ENCODE results near the gene HELZ. TPM values are rescaled to one million over a fixed set of nuclear protein-coding genes. Genes with fewer than 3 reads are reported as not detected.

The HELZ gene
- polyA plus RNA-seq, 6 donors from 2014 or later = 34.5 to 94.7 (median 75.5) TPM

DNA sequence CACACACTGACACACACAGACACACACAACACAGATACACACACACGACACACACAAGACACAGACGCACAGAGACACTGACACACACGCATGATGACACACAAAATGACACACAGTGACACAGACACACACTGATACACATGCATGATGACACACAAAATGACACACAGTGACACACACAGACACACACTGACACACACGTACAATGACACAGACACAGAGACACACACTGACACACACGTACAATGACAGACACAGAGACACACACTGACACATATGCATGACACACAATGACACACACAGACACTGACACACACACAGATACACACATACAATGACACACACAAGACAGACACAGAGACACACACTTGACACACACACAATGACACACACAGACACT is 190.4 kb downstream of the HELZ start:
- ATAC-seq (ENCODE audit: low read depth in 2 of 2) (no peak), DNase-seq (no peak)
- Mint-ChIP-seq H3K27ac (no peak overlapping the region), H3K9me3 (peaks cover 0 to 9% (median 4%) of the 10 kb centered on the region in 7 donors), H3K36me3 (peaks cover 0 to 7% of the 10 kb centered on the region in 2 donors), H3K4me1 (peaks cover 5 to 11% (median 8%) of the 10 kb centered on the region in 3 donors), H3K27me3 (no peaks in the 10 kb centered on the region), H3K4me3 (peak overlapping the region in 1 of 8 donors; percentile 48)

DNA sequence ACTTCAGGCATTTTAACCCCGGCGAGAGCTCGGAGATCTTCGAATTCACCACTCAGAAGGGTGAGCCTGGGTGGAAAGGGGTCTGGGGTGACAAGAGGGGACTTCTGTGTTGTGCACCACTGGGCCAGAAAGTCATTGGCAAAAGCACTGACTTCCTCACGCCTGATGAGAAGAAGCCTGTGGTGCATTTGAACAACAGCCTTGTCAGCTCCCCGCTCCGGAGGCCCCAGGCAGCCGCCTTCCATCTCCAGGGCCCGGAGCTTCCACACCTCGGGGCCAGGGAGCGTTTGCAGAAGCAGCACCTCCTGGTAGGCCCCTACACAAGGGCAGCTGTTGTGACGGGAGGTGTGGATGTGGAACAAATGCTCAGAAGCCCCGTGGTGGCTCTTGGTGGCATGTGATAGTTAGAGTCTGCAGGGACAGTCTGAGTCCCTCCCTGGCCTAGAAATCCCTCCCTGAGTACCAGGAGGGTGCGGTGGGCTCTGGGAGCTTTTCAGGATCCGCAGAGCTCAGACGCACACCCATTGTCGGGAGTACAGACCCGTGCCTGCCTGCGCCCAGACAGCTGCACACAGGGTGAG is 190.9 kb downstream of the HELZ start:
- Mint-ChIP-seq H3K36me3 (peaks cover 0 to 7% of the 10 kb centered on the region in 2 donors), H3K27ac (peak overlapping the region in 1 of 6 donors; percentile 51), H3K4me1 (peaks cover 5 to 11% (median 8%) of the 10 kb centered on the region in 3 donors), H3K27me3 (no peaks in the 10 kb centered on the region), H3K4me3 (no peak overlapping the region), H3K9me3 (peaks cover 0 to 14% (median 7%) of the 10 kb centered on the region in 7 donors)
- no peak for DNase-seq
- no peak for ATAC-seq (ENCODE audit: low read depth in 2 of 2)

DNA sequence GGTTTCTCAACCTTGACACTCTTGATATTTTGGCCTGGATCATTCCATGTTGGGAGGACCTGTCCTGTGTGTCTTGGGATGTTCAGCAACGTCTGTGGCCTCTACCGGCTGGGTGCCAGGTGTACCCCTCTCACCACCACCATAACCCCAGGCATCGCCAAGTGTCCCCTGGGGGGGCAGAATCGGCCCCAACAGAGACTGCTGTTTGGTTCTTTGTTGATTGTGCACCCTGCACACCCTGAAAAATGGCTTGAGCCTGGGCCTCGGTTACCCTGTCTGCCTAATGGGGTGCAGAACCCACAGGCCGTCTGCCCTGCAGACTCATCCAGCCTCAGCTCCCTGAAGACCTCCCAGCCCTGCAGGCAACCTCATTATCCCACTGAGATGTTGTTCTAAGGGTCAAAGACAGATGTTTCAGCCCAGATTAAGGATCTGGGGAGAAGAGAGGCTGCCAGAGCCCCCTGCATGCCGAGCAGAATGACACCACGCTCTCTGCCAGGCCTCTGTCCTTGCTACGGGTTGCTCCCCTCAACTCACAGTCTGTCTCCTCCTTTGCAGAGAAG is 191.5 kb downstream of the HELZ start:
- peaks cover 0 to 13% of the 10 kb centered on the region in 2 donors for H3K36me3 Mint-ChIP-seq
- ATAC-seq (ENCODE audit: low read depth in 2 of 2) (no peak), DNase-seq (no peak)
- H3K27ac Mint-ChIP-seq = peak overlapping the region in 1 of 6 donors; percentile 51
- H3K9me3 Mint-ChIP-seq = peaks cover 4 to 20% (median 11%) of the 10 kb centered on the region in 7 donors
- H3K4me3 Mint-ChIP-seq = no peak overlapping the region
- H3K4me1 Mint-ChIP-seq = peaks cover 5 to 11% (median 8%) of the 10 kb centered on the region in 3 donors
- H3K27me3 Mint-ChIP-seq = no peaks in the 10 kb centered on the region

DNA sequence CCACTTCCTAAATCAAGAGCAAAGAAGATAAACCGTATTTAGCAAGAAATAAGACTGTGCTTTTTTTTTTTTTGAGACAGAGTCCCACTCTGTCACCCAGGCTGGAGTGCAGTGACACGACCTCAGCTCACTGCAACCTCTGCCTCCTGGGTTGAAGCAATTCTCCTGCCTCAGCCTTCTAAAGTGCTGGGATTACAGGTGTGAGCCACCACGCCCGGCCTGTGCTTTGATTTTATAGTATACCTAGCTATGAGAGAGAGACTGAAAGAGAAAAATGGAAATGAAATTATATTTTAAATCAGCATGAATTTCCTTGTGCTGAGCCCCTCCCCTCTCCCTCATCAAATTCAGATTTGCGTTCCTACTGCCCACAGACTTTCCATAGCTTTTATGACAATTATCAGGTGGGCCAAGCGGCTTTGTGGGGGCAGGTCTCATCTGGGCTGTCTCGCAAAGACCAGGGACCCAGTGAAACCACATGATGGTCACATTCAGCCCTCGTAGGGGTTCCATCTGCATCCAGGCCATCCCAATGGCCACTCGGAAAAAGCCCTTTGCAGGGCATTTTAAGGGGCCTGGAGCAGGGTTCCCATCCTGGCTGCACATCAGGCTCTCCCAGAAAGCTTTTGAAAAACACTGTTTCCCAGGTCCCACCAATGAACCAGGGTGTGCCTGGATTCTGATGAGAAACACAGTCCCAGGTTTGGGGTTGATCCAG is 192.1 kb downstream of the HELZ start:
- peaks cover 5 to 26% (median 18%) of the 10 kb centered on the region in 7 donors for H3K9me3 Mint-ChIP-seq
- no peak overlapping the region for H3K27ac Mint-ChIP-seq
- H3K36me3 Mint-ChIP-seq = peaks cover 0 to 20% of the 10 kb centered on the region in 2 donors
- DNase-seq = no peak
- peak overlapping the region in 1 of 8 donors; percentile 35 for H3K4me3 Mint-ChIP-seq
- H3K27me3 Mint-ChIP-seq = no peaks in the 10 kb centered on the region
- H3K4me1 Mint-ChIP-seq = peaks cover 5 to 11% (median 8%) of the 10 kb centered on the region in 3 donors
- no peak for ATAC-seq (ENCODE audit: low read depth in 2 of 2)

GRCh38 chr17:67051837-67052236 is 193.2 kb downstream of the HELZ start:
- Mint-ChIP-seq H3K36me3 (peaks cover 3 to 30% of the 10 kb centered on the region in 2 donors), H3K27me3 (peaks cover 0 to 4% (median 0%) of the 10 kb centered on the region in 3 donors), H3K4me3 (no peak overlapping the region), H3K4me1 (peaks cover 5 to 11% (median 8%) of the 10 kb centered on the region in 3 donors), H3K9me3 (peaks cover 7 to 37% (median 23%) of the 10 kb centered on the region in 7 donors), H3K27ac (peak overlapping the region in 1 of 6 donors; percentile 20)
- DNase-seq (no peak), ATAC-seq (ENCODE audit: low read depth in 2 of 2) (no peak)

GRCh38 chr17:67051155-67051538 is 193.8 kb downstream of the HELZ start:
- H3K9me3 Mint-ChIP-seq = peaks cover 7 to 39% (median 23%) of the 10 kb centered on the region in 7 donors
- H3K27ac Mint-ChIP-seq = no peak overlapping the region
- H3K36me3 Mint-ChIP-seq = peaks cover 4 to 34% of the 10 kb centered on the region in 2 donors
- ATAC-seq (ENCODE audit: low read depth in 2 of 2) (no peak), DNase-seq (no peak)
- peaks cover 0 to 6% (median under 1%) of the 10 kb centered on the region in 3 donors for H3K4me1 Mint-ChIP-seq
- H3K4me3 Mint-ChIP-seq = no peak overlapping the region
- peaks cover 0 to 8% (median 0%) of the 10 kb centered on the region in 3 donors for H3K27me3 Mint-ChIP-seq

- H3K27ac Mint-ChIP-seq = no peak overlapping the region
- no peak overlapping the region for H3K4me3 Mint-ChIP-seq
- peaks cover 4 to 34% of the 10 kb centered on the region in 2 donors for H3K36me3 Mint-ChIP-seq
- ATAC-seq (ENCODE audit: low read depth in 2 of 2) (no peak), DNase-seq (no peak)
- peaks cover 0 to 8% (median 0%) of the 10 kb centered on the region in 3 donors for H3K27me3 Mint-ChIP-seq
- peaks cover 0 to 6% (median 0%) of the 10 kb centered on the region in 3 donors for H3K4me1 Mint-ChIP-seq
- H3K9me3 Mint-ChIP-seq = peaks cover 7 to 39% (median 23%) of the 10 kb centered on the region in 7 donors
Observed at GRCh38 chr17:67050471-67051154, 194.4 kb downstream of the HELZ start.

DNA sequence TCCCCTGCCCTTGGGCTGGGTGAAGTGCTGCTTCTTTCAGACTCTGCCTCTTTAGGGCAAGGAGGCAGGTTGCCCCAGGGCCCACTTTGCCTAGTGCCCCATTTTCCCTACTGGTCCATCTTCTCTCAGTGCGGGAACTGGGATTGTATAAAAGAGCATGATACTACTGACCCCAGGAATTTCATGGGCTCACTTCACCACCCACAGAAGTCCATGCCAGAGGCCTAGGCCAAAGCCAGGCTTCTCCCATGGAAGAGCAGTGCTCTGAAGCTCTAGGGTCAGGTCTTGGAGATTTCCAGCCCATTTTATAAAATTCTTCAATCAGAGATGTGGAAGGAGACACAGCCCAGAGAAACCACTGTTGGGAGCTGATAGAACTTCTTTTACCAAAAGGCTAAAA is 194.9 kb downstream of the HELZ start:
- Mint-ChIP-seq H3K9me3 (peaks cover 7 to 39% (median 23%) of the 10 kb centered on the region in 7 donors), H3K4me1 (peaks cover 0 to 6% (median 0%) of the 10 kb centered on the region in 3 donors), H3K27me3 (peaks cover 0 to 8% (median 0%) of the 10 kb centered on the region in 3 donors), H3K36me3 (peaks cover 4 to 34% of the 10 kb centered on the region in 2 donors), H3K27ac (no peak overlapping the region), H3K4me3 (no peak overlapping the region)
- no peak for DNase-seq
- ATAC-seq (ENCODE audit: low read depth in 2 of 2) = no peak

DNA sequence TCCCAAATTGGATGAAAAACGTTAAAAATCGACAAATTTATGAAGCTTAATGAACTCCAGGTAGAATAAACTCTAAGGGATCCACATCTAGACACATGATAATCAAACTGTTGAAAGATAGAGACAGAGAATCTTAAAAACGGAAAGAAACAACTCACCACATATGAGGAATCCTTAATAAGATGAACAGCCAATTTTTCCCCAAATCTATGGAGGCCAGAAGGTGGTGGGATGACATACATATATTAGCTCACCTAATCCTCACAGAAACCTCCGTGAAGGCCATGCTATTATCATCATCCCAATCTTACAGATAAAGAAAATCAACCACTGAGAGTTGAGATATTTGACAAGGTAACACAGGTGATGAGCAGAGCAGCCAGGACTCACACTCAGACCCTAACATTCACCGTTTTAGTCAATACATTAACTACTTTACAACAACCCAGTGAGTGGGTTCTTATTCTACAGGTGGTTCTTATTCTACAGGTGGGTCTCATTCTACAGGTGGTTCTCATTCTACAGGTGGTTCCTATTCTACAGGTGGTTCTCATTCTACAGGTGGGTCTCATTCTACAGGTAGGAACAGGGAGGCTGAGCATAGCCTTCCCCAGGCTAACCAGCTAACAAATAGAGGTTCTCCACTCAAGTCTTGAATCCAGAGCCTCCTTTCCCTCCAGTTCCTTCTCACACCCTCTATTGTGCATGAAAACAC is 195.8 kb downstream of the HELZ start:
- Mint-ChIP-seq H3K27ac (no peak overlapping the region), H3K4me3 (no peak overlapping the region), H3K36me3 (peaks cover 4 to 26% of the 10 kb centered on the region in 2 donors), H3K9me3 (peaks cover 7 to 39% (median 23%) of the 10 kb centered on the region in 7 donors), H3K27me3 (peaks cover 0 to 8% (median 0%) of the 10 kb centered on the region in 3 donors), H3K4me1 (no peaks in the 10 kb centered on the region)
- DNase-seq (no peak), ATAC-seq (ENCODE audit: low read depth in 2 of 2) (no peak)

- ATAC-seq (ENCODE audit: low read depth in 2 of 2) (no peak), DNase-seq (no peak)
- Mint-ChIP-seq H3K4me1 (no peaks in the 10 kb centered on the region), H3K27ac (no peak overlapping the region), H3K36me3 (peaks cover 4 to 26% of the 10 kb centered on the region in 2 donors), H3K9me3 (peaks cover 7 to 39% (median 23%) of the 10 kb centered on the region in 7 donors), H3K27me3 (peaks cover 0 to 8% (median 0%) of the 10 kb centered on the region in 3 donors), H3K4me3 (no peak overlapping the region)
Observed at GRCh38 chr17:67047382-67047781, 197.6 kb downstream of the HELZ start.

DNA sequence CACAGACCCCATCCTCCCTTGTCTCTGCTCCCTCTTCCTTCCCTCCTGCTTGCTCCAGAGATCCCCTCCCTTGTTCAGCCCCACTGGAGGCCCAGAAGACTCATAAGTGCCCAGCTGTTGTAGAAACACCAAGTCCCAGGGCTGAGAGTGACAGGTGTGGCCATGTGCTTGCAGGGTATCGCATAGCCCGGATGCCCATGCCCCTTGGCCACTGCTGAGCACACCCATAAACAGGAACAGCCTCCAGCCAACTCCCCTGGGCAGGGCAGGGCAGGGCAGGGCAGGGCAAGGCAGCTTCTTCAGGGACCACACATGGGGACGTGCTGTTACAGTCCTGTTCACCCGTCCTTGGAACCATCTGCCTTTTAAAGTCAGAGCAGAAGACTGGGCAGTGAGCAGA is 198.6 kb downstream of the HELZ start:
- Mint-ChIP-seq H3K27me3 (peaks cover 0 to 8% (median 0%) of the 10 kb centered on the region in 3 donors), H3K9me3 (peaks cover 7 to 39% (median 23%) of the 10 kb centered on the region in 7 donors), H3K4me3 (peak overlapping the region in 1 of 8 donors; percentile 9), H3K4me1 (no peaks in the 10 kb centered on the region), H3K36me3 (peaks cover 4 to 26% of the 10 kb centered on the region in 2 donors), H3K27ac (no peak overlapping the region)
- DNase-seq = no peak
- ATAC-seq (ENCODE audit: low read depth in 2 of 2) = no peak

DNA sequence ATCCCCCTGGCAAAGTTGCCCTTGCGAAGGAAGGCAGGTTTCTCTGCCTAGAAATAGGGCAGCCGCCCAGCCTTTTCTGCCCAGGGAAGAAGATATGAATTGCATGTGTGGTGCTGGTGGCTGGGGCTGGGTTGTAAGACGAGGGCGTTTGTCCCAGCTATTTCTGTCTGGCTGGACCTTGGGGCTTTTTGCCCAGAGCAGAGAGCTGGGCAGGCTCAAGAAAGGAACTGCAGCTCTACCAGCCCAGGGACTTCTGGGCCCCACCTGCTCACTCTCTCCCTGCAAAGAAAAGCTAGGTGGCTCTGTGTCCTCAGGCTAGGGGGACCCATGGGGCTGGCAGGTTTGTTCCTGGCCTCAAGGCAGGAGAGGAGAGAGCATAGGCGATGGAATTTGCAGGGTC is 200.1 kb downstream of the HELZ start:
- Mint-ChIP-seq H3K36me3 (peaks cover 4 to 26% of the 10 kb centered on the region in 2 donors), H3K4me3 (no peak overlapping the region), H3K9me3 (peaks cover 7 to 33% (median 23%) of the 10 kb centered on the region in 7 donors), H3K27ac (no peak overlapping the region), H3K4me1 (no peaks in the 10 kb centered on the region), H3K27me3 (peaks cover 0 to 8% (median 0%) of the 10 kb centered on the region in 3 donors)
- DNase-seq (no peak), ATAC-seq (ENCODE audit: low read depth in 2 of 2) (no peak)

Measured in naive B cell (primary cell).